ENCODE measurements around the gene SOWAHD.
"Not testable (repeated sequence)": the region's sequence is repeated elsewhere in the genome, so short reads cannot be mapped to it uniquely, and the experiment has no call there.

SOWAHD gene

GRCh38 chrX:119736206-119736764 is 22.1 kb upstream of the SOWAHD start:
- no peak for TF ChIP-seq CTCF (IDR thresholded peaks at IDR 0.05)
- Histone ChIP-seq H3K4me1 (peaks cover 0 to 8% (median 2%) of the 10 kb centered on the region in 4 donors), H3K27me3 (no peaks in the 10 kb centered on the region), H3K36me3 (no peaks in the 10 kb centered on the region), H3K9me3 (no peaks in the 10 kb centered on the region), H3K27ac (no peak overlapping the region), H3K4me3 (no peak overlapping the region)
- intact Hi-C loops (cut with DNase I; ENCODE audit: low total_unique reads) = no loop called here
- DNase-seq = no peak

DNA sequence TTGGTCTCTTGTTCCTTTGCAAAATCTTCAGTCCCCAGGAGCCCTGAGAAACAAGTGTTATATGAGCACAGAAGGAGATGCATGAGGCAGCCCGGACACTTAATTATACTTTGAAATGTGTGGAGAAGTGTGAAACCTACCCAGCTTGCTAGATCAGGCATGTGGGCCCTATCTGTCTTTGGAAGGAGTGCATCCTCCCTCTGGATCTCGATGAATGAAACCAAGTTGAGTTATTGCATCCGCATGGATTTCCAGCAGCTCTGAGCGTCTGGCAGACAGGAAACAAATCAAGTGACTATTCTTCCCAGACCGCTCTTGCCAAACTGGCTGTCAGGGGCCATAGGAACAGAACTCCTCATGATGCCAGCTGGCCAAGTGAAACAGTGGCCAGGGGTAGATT is 19.6 kb upstream of the SOWAHD start:
- intact Hi-C loops (cut with DNase I; ENCODE audit: low total_unique reads) = no loop called here
- no peak for DNase-seq
- Histone ChIP-seq H3K27me3 (no peaks in the 10 kb centered on the region), H3K9me3 (no peaks in the 10 kb centered on the region), H3K27ac (no peak overlapping the region), H3K36me3 (no peaks in the 10 kb centered on the region), H3K4me3 (no peak overlapping the region), H3K4me1 (peaks cover 0 to 8% (median 2%) of the 10 kb centered on the region in 4 donors)
- no peak for TF ChIP-seq CTCF (IDR thresholded peaks at IDR 0.05)

DNA sequence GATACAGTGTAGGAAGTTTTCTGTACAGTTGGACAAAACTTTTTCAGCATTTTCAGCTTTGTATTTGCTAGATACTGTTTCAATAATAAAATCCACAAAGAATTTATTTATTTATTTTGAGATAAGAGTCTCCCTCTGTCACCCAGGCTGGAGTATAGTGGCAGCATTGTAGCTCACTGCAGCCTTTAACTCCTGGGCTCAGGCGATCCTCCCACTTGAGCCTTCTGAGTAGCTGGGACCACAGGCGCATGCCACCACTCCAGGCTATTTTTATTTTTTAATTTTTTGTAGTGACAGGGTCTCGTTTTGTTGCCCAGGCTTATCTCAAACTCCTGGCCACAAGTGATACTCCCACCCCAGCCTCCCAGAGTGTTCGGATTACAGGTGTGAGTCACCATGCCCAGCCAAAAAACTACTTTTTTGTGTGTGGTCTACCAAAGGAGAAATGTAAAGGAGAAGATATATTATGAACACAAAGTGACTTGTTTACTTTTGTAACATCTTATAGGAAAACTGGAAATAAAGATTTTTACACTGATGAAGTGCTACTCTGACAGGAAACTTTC is 13.0 kb upstream of the SOWAHD start:
- no peak for DNase-seq
- no peaks in the 10 kb centered on the region for H3K27me3 ChIP-seq
- H3K27ac ChIP-seq = no peak overlapping the region
- H3K9me3 ChIP-seq = no peaks in the 10 kb centered on the region
- no peaks in the 10 kb centered on the region for H3K4me1 ChIP-seq
- no peak overlapping the region for H3K4me3 ChIP-seq
- no peak for TF ChIP-seq CTCF (IDR thresholded peaks at IDR 0.05)
- intact Hi-C loops (cut with DNase I; ENCODE audit: low total_unique reads) = no loop called here
- no peaks in the 10 kb centered on the region for H3K36me3 ChIP-seq

GRCh38 chrX:119750131-119750530 is 8.3 kb upstream of the SOWAHD start:
- H3K27me3 ChIP-seq; H3K9me3 ChIP-seq; H3K36me3 ChIP-seq; DNase-seq; H3K4me3 ChIP-seq; intact Hi-C loops (cut with DNase I; ENCODE audit: low total_unique reads); H3K4me1 ChIP-seq; H3K27ac ChIP-seq: not testable (repeated sequence)

GRCh38 chrX:119750751-119751150 is 7.6 kb upstream of the SOWAHD start:
- H3K4me3 ChIP-seq; DNase-seq; H3K27me3 ChIP-seq; intact Hi-C loops (cut with DNase I; ENCODE audit: low total_unique reads); H3K4me1 ChIP-seq; H3K9me3 ChIP-seq; H3K27ac ChIP-seq; H3K36me3 ChIP-seq: not testable (repeated sequence)

DNA sequence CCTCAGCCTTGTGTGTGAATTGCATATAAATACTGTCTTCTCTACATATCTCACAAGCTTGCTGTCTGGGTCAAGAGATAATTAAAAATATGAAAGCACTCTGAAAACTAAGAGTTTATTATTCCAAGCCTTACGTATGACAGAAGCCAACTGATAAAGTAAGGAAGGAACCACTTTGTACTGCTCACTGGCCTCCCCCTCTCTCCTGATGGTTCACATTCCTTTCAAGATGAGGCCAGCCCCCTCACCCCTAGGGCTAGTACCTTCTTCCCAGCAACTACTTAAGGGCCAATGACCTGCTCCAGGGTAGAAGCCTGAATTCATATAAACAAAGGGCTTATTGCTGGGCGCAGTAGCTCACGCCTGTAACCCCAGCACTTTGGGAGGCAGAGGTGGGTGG is 5.4 kb upstream of the SOWAHD start:
- intact Hi-C loops (cut with DNase I; ENCODE audit: low total_unique reads) = no loop called here
- no peak for DNase-seq
- Histone ChIP-seq H3K27ac (no peak overlapping the region), H3K4me1 (peaks cover 0 to 3% (median 0%) of the 10 kb centered on the region in 4 donors), H3K4me3 (no peak overlapping the region), H3K36me3 (no peaks in the 10 kb centered on the region), H3K27me3 (no peaks in the 10 kb centered on the region), H3K9me3 (no peaks in the 10 kb centered on the region)
- TF ChIP-seq CTCF (IDR thresholded peaks at IDR 0.05) = no peak

Data from tibial artery (tissue), 4 donors.